HG02623 (cell line): ENCODE measurements around the gene CZIB.
"Not testable (repeated sequence)": the region's sequence is repeated elsewhere in the genome, so short reads cannot be mapped to it uniquely, and the experiment has no call there.

ENCODE experiments used
- ATAC-seq: cut with Tn5 transposase; IDR thresholded peaks from one replicate; pipeline ENCODE4 v1.9.1; 2021; ENCODE audit warnings: moderate library complexity; ENCODE audit not compliant: unreplicated experiment

Gene CZIB

GRCh38 chr1:53238197-53239155, 18.0 kb upstream of the CZIB start, which contains the start of gene MAGOH:
TSS of gene MAGOH (minus strand) at chr1:53238518. CDS start at chr1:53238448, 70 bp downstream.
- ATAC-seq: peak; percentile 97

GRCh38 chr1:53237638-53238037, 17.2 kb upstream of the CZIB start:
- no peak for ATAC-seq

- no peak for ATAC-seq
Observed at GRCh38 chr1:53220962-53221286, 490 bp upstream of the CZIB start.

DNA sequence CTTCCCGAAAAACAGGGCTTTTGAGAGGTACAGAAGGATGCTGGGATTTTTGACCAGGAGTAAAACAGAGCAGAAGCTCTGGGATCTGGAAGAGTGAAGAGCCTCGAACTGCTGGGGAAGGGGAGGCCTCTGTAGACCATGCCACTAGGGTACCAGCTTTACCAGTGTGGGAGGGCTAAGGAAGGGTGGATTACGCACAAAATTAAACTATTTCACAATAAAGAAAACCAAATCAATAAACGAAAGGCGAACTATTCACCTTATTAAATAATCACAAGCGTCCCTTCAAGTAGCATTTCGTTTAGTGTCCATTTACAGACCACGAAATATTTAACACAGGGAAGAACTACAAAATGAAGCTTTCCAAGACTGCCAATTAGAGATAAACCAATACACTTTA, 723 bp downstream of the CZIB start:
- ATAC-seq: no peak

- ATAC-seq: no peak
Observed at GRCh38 chr1:53218201-53218600, 2.2 kb downstream of the CZIB start.

DNA sequence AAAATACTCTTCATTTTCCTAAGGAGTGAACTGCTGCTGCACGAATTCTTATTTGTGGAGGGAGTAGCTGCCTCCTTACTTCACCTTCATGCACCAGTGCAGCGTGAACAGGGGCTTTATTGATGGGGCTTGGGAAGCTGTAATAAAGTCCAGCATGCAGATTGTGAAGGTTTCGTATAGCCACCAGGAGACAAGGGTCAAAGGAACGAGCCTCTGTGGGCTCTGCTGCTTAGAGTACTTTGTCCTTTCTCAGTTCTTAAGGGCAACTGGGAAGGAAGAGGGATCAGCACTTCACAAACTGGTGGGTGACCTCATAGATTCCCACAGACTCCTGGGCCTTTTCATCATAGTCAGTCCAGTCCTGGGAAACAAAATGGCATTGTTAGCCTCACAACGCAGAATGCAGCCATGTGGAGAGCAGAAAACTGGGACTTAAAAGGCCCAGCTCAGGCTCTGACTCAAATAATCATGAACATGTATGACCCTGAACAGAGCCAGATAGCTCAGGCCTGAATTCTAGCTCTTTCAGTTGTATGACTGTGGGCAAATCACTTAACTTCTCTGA, 6.0 kb downstream of the CZIB start:
- no peak for ATAC-seq

- ATAC-seq: no peak
Observed at GRCh38 chr1:53210954-53211353, 9.5 kb downstream of the CZIB start.

- ATAC-seq: no peak
Observed at GRCh38 chr1:53210352-53210751, 10.1 kb downstream of the CZIB start.

GRCh38 chr1:53207726-53208125, 12.7 kb downstream of the CZIB start:
- no peak for ATAC-seq

DNA sequence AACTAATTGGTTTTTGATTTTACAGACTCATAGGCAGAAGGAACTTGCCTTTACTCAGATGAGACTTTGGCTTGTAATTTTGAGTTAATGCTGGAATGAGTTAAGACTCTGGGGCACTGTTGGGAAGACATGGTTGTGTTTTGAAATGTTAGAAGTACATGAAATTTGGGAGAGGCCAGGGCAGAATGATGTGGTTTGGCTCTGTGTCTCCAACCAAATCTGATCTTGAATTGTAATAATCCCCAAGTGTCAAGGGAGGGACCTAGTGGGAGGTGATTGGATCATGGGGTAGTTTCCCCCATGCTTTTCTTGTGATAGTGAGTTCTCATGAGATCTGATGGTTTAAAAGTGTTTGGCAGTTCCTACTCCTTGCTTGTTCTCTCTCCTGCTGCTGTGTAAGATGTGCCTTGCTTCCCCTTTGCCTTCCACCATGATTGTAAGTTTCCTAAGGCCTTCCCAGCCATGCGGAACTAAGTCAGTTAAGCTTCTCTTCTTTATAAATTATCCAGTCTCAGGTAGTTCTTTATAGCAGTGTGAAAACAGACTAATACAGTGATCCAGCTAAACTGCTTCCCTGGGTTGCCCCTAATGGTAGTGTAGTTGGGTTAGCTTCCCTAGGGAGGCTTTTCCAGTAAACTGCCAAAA, 13.6 kb downstream of the CZIB start:
- no peak for ATAC-seq

DNA sequence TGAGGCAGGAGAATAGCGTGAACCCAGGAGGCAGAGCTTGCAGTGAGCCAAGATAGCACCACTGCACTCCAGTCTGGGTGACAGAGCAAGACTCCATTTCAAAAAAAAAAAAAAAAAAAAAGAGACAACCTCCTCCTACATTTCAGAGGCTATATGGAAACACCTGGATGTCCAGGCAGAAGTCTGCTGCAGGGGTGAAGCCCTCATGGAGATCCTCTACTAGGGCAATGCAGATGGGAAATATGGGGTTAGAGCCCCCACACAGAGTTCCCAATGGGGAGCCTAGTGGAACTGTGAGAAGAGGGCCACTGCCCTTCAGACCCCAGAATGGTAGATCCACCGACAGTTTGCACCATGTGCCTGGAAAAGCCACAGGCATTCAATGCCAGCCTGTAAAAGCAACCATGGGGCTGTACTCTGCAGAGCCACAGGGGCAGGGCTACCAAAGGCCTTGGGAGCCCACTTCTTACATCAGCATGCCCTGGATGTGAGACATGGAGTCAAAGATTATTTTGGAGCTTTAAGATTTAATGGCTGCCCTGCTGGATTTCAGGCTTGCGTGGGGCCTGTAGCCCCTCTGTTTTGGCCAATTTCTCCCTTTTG, 14.2 kb downstream of the CZIB start:
- ATAC-seq: not testable (repeated sequence)

GRCh38 chr1:53205496-53205895, 14.9 kb downstream of the CZIB start:
- not testable (repeated sequence) for ATAC-seq

GRCh38 chr1:53203466-53203865, 17.0 kb downstream of the CZIB start:
- no peak for ATAC-seq

GRCh38 chr1:53198241-53198651, 22.2 kb downstream of the CZIB start:
- no peak for ATAC-seq

DNA sequence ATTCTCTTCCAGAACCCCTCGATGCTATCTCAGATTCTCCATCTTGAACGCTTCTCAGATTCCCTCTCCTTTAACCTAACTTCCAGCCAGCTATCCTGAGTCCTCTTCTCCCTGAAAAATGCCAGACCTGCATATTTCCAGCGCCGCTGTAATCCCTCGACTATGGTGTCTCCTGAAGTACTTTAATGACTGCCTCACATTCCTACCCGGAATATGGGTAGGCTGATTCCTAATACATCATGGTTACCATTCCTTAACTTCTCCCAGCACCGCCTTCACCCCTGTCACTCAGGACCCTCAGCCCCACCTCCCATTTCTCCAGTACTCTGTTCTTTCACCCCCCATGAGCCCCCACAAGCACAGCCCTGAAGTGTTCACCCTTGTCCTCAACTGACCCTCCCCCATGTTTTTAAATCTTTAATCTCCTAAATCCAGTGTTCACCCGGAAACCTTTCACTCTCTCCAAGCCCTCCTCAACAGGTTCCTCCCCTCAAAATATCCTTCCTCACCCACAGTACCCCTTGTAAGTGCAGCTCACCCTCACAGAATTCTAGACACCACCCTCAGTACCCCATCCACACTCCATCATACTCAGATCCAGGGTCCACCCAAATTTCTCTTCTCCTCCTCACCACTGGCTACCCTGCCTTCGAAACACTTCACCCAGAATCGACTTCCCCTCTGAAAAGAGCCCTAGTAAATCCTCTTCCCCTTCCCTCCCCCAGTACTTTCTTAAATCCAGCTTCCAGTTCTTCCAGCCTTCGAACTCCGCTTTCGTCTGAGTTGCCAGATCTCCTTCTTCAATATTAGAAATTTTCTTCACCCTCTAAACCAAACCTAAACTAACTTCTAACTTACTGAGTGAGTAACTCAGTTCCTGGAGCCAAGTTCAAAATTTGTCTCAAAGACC, 22.9 kb downstream of the CZIB start:
- ATAC-seq: no peak

- peak; percentile 98 for ATAC-seq
Observed at GRCh38 chr1:53196485-53197290, 23.7 kb downstream of the CZIB start, which contains the start of gene CPT2. TSS of gene CPT2 (plus strand) at chr1:53196824. CDS start at chr1:53196944, 120 bp downstream.

GRCh38 chr1:53196017-53196484, 24.4 kb downstream of the CZIB start:
- ATAC-seq: no peak

GRCh38 chr1:53195246-53196016, 25.0 kb downstream of the CZIB start:
- ATAC-seq: no peak

DNA sequence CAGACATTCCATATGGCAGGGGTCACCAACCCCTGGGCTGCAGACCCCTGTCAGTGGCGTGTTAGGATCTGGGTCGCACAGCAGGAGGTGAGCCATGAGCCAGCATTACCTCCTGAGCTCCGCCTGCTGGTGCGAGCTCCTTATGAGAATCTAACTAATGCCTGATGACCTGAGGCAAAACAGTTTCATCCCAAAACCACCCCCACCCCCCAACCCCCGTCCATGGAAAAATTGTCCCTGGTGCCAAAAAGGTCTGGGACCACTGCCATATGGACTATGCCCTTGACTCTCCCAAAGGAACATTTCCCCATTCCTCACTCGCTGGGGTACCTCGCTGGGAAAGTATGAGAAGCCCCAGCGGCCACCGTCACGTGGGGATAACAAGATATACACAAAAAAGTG, 30.2 kb downstream of the CZIB start:
- no peak for ATAC-seq
